HepG2 (cell line): ENCODE data around the gene STOML2. TPM values are rescaled to one million over a fixed set of nuclear protein-coding genes. Genes with fewer than 3 reads are reported as not detected.

Experiments used
- ARNT2 ChIP-seq: sonication (generic); formaldehyde crosslinking; IDR thresholded peaks from 2 replicates; pipeline ENCODE4 v1.8.0; 2022; ENCODE audit warnings: mild to moderate bottlenecking, low read depth, missing genetic modification reagents, moderate library complexity
- CBFB ChIP-seq: sonication (generic); formaldehyde crosslinking; IDR thresholded peaks from 2 replicates; pipeline ENCODE4 v1.4.0; 2020; ENCODE audit warnings: missing genetic modification reagents
- EEA1 ChIP-seq: sonication (generic); formaldehyde crosslinking; IDR thresholded peaks from 2 replicates; pipeline ENCODE4 v1.5.1; 2020; ENCODE audit warnings: mild to moderate bottlenecking, missing genetic modification reagents, borderline replicate concordance
- FOXM1 ChIP-seq: sonication (generic); formaldehyde crosslinking; IDR thresholded peaks from 2 replicates; pipeline ENCODE4 v1.5.0; 2020; ENCODE audit warnings: missing genetic modification reagents
- HMGXB3 ChIP-seq: sonication (generic); formaldehyde crosslinking; IDR thresholded peaks from 2 replicates; pipeline ENCODE4 v1.4.0; 2020; ENCODE audit warnings: missing genetic modification reagents, borderline replicate concordance
- KDM3A ChIP-seq: IDR thresholded peaks from 2 replicates; pipeline ENCODE4 v1.6.1; 2018; ENCODE audit warnings: low read depth, missing compliant biosample characterization
- MYNN ChIP-seq: sonication (generic); formaldehyde crosslinking; IDR thresholded peaks from 2 replicates; pipeline ENCODE4 v1.4.0; 2020; ENCODE audit warnings: mild to moderate bottlenecking, low read depth, missing genetic modification reagents
- POLR2A ChIP-seq, 2 experiments: IDR thresholded peaks; 2 replicates each; pipeline ENCODE4 v1.6.1; 2011; ENCODE audit warnings: low read depth in 2 of 2, low read length in 2 of 2, mild to moderate bottlenecking in 1 of 2, moderate library complexity in 1 of 2; ENCODE audit not compliant: insufficient read depth in 1 of 2
- RXRA ChIP-seq: sonication (generic); formaldehyde crosslinking; IDR thresholded peaks from 2 replicates; pipeline ENCODE4 v1.5.1; 2020; ENCODE audit warnings: missing genetic modification reagents
- TGIF2 ChIP-seq: IDR thresholded peaks from 2 replicates; pipeline ENCODE4 v1.6.1; 2016; ENCODE audit warnings: control low read depth, missing compliant biosample characterization
- THAP11 ChIP-seq: IDR thresholded peaks from 2 replicates; pipeline ENCODE4 v1.6.1; 2016; ENCODE audit warnings: missing biosample characterization, missing genetic modification reagents
- YEATS4 ChIP-seq: sonication (generic); formaldehyde crosslinking; IDR thresholded peaks from 2 replicates; pipeline ENCODE4 v1.4.0; 2020; ENCODE audit warnings: missing genetic modification reagents, borderline replicate concordance
- ZBTB1 ChIP-seq: sonication (generic); formaldehyde crosslinking; IDR thresholded peaks from 2 replicates; pipeline ENCODE4 v1.4.0; 2020; ENCODE audit warnings: missing genetic modification reagents, borderline replicate concordance
- ZFAT ChIP-seq: sonication (generic); formaldehyde crosslinking; conservative IDR thresholded peaks from 2 replicates; pipeline ENCODE4 v1.8.1; 2023; ENCODE audit warnings: missing genetic modification reagents, inconsistent platforms
- ZFP1 ChIP-seq: IDR thresholded peaks from 2 replicates; pipeline ENCODE4 v1.6.1; 2016
- ZFX ChIP-seq: sonication (generic); formaldehyde crosslinking; IDR thresholded peaks from 2 replicates; pipeline ENCODE4 v1.4.0; 2020; ENCODE audit warnings: mild to moderate bottlenecking, low read depth, missing genetic modification reagents, moderate library complexity
- ZGPAT ChIP-seq: IDR thresholded peaks from 2 replicates; pipeline ENCODE4 v1.6.1; 2016; ENCODE audit warnings: mild to moderate bottlenecking
- ZNF253 ChIP-seq: sonication (generic); formaldehyde crosslinking; IDR thresholded peaks from 2 replicates; pipeline ENCODE4 v1.8.0; 2022; ENCODE audit warnings: mild to moderate bottlenecking, missing genetic modification reagents, borderline replicate concordance
- ZNF296 ChIP-seq: sonication (generic); formaldehyde crosslinking; conservative IDR thresholded peaks from 2 replicates; pipeline ENCODE4 v1.5.0; 2020; ENCODE audit warnings: mild to moderate bottlenecking, missing genetic modification reagents
- ZNF329 ChIP-seq: sonication (generic); formaldehyde crosslinking; IDR thresholded peaks from 2 replicates; pipeline ENCODE4 v1.9.0; 2021; ENCODE audit warnings: low read depth, mild to moderate bottlenecking, missing genetic modification reagents
- ZNF362 ChIP-seq: sonication (generic); formaldehyde crosslinking; IDR thresholded peaks from 2 replicates; pipeline ENCODE4 v1.4.0; 2020; ENCODE audit warnings: missing genetic modification reagents, mild to moderate bottlenecking, borderline replicate concordance
- ZNF556 ChIP-seq: sonication (generic); formaldehyde crosslinking; IDR thresholded peaks from 2 replicates; pipeline ENCODE4 v1.4.0; 2020; ENCODE audit warnings: mild to moderate bottlenecking, missing genetic modification reagents, borderline replicate concordance
- ZNF777 ChIP-seq: sonication (generic); formaldehyde crosslinking; IDR thresholded peaks from 2 replicates; pipeline ENCODE4 v1.4.0; 2020; ENCODE audit warnings: missing genetic modification reagents
- ZNF878 ChIP-seq: sonication (generic); formaldehyde crosslinking; IDR thresholded peaks from 2 replicates; pipeline ENCODE4 v1.8.1; 2023; ENCODE audit warnings: mild to moderate bottlenecking, missing genetic modification reagents, moderate library complexity
- polyA plus RNA-seq, 8 experiments: library from polyadenylated mRNA; depleted of rRNA in 3 of 8; stranded (reverse) in 7 of 8; unstranded in 1 of 8; fragments of >200 nt; fragmentation: Illumina TruSeq in 4 of 8; extraction: Trizol in 4 of 8; gene quantifications; 2 replicates each; pipeline versions ENCODE4 v1.2.1 to v1.2.3, GENCODE V29; 2011 to 2016; ENCODE audit warnings: low read depth in 4 of 8, missing spikeins in 1 of 8, mixed read lengths in 1 of 8; ENCODE audit not compliant: insufficient read depth in 1 of 8
- total RNA-seq, 5 experiments: library from RNA; depleted of rRNA; stranded (reverse); fragments of >200 nt; fragmentation: Illumina TruSeq; extraction: Trizol; gene quantifications; 2 replicates each; pipeline ENCODE4 v1.2.3, GENCODE V29; 2016; ENCODE audit warnings: low read depth in 1 of 5

Gene STOML2
- total and polyA plus RNA-seq, 2 of the 13 experiments (the other 11 are each of a cell fraction or from before 2014, with no cell fraction given): 245 to 250 TPM

GRCh38 chr9:35072461-35073278 is 30.3 kb downstream of the STOML2 start, which contains the start of gene VCP (continued):
- TF ChIP-seq HMGXB3 (CRISPR knock-in tag) (peak; percentile 99), CBFB (CRISPR knock-in tag) (peak; percentile 59; the same call in 1 of the 2 replicates), EEA1 (no peak), THAP11 (peak; percentile 76), ZFAT (no peak), KDM3A (CRISPR knock-in tag) (no peak), ZNF556 (CRISPR knock-in tag) (no peak), ZBTB1 (CRISPR knock-in tag) (no peak), ZFP1 (CRISPR knock-in tag) (no peak), ZNF253 (CRISPR knock-in tag) (no peak), ZNF878 (CRISPR knock-in tag) (no peak), ZNF296 (CRISPR knock-in tag) (no peak), ZNF329 (CRISPR knock-in tag) (no peak; the same call in 1 of the 2 replicates), FOXM1 (CRISPR knock-in tag) (no peak), YEATS4 (CRISPR knock-in tag) (peak; percentile 34; the same call in 1 of the 2 replicates), RXRA (CRISPR knock-in tag) (0 out of 2 replicates have a peak, but pooled peaks have one; percentile 11), ZFX (CRISPR knock-in tag) (no peak; the same call in 1 of the 2 replicates), ZGPAT (peak; percentile 6; the same call in 1 of the 2 replicates), ZNF362 (CRISPR knock-in tag) (no peak), POLR2A (IDR thresholded peaks at IDR 0.05; ENCODE audit: insufficient read depth in 1 of 2, low read depth in 2 of 2, low read length in 2 of 2) (peak in 1 of 2 experiments; percentile 94; a peak in 2 of 4 replicates), ARNT2 (no peak; the same call in 1 of the 2 replicates), ZNF777 (CRISPR knock-in tag) (peak; percentile 89), MYNN (peak; percentile 48; the same call in 1 of the 2 replicates), TGIF2 (CRISPR knock-in tag) (no peak)
